ENCODE results near the gene MDM1. TPM values are rescaled to one million over a fixed set of nuclear protein-coding genes. Genes with fewer than 3 reads are reported as not detected.

MDM1 gene
- total and polyA plus RNA-seq, 4 donors = 2.0 to 12.9 (median 5.1) TPM

GRCh38 chr12:68264158-68264855, 67.9 kb downstream of the MDM1 start:
- H3K4me3 ChIP-seq (ENCODE audit: low read depth in 1 of 3, low read length in 3 of 3) = no peak overlapping the region
- H3K27ac ChIP-seq (ENCODE audit: low read depth in 1 of 2, low read length in 2 of 2) = no peak overlapping the region
- no peak overlapping the region for H3K9ac ChIP-seq (ENCODE audit: low read depth in 1 of 2, low read length in 2 of 2)
- no peaks in the 10 kb centered on the region for H3K36me3 ChIP-seq (ENCODE audit: control insufficient read depth in 4 of 4, insufficient read depth in 3 of 4, low read depth in 1 of 4, low read length in 3 of 4)
- no peak for TF ChIP-seq HNF4G (IDR thresholded peaks at IDR 0.05)
- no peak for TF ChIP-seq FOXA2 (IDR thresholded peaks at IDR 0.05)
- TF ChIP-seq FOXA1 (IDR thresholded peaks at IDR 0.05) = no peak
- no peak for TF ChIP-seq HNF4A (conservative IDR thresholded peaks at IDR 0.05)
- no peak for TF ChIP-seq ZBTB33 (IDR thresholded peaks at IDR 0.05)
- no peak for TF ChIP-seq ATF3 (IDR thresholded peaks at IDR 0.05)
- no peak for TF ChIP-seq RXRA (IDR thresholded peaks at IDR 0.05)
- TF ChIP-seq SP1 (IDR thresholded peaks at IDR 0.05) = no peak
- no peak for TF ChIP-seq GABPA (IDR thresholded peaks at IDR 0.05 in 1 of 2, conservative IDR thresholded peaks at IDR 0.05 in 1 of 2)
- no peak for TF ChIP-seq JUND (IDR thresholded peaks at IDR 0.05)
- TF ChIP-seq CTCF (IDR thresholded peaks at IDR 0.05; ENCODE audit: low read depth, low read length, missing input control) = no peak
- TF ChIP-seq YY1 (IDR thresholded peaks at IDR 0.05) = no peak
- TF ChIP-seq RAD21 (IDR thresholded peaks at IDR 0.05) = no peak
- TF ChIP-seq TAF1 (conservative IDR thresholded peaks at IDR 0.05) = no peak
- H3K9me3 ChIP-seq (ENCODE audit: control insufficient read depth in 4 of 4, low read length in 3 of 4) = no peaks in the 10 kb centered on the region
- no peak for DNase-seq (ENCODE audit: low spot score)
- no peaks in the 10 kb centered on the region for H3K27me3 ChIP-seq (ENCODE audit: control insufficient read depth in 4 of 4, insufficient read depth in 4 of 4, low read length in 3 of 4)
- 89% methylated on average over 7 of the region's 7 CpGs for WGBS
- no peaks in the 10 kb centered on the region for H3K4me1 ChIP-seq (ENCODE audit: control insufficient read depth in 4 of 4, insufficient read depth in 4 of 4, low read length in 3 of 4)

- DNase-seq (ENCODE audit: low spot score) = no peak
- H3K4me3 ChIP-seq (ENCODE audit: low read depth in 1 of 3, low read length in 3 of 3) = no peak overlapping the region
- no peaks in the 10 kb centered on the region for H3K9me3 ChIP-seq (ENCODE audit: control insufficient read depth in 4 of 4, low read length in 3 of 4)
- H3K27me3 ChIP-seq (ENCODE audit: control insufficient read depth in 4 of 4, insufficient read depth in 4 of 4, low read length in 3 of 4) = no peaks in the 10 kb centered on the region
- no peak overlapping the region for H3K9ac ChIP-seq (ENCODE audit: low read depth in 1 of 2, low read length in 2 of 2)
- H3K27ac ChIP-seq (ENCODE audit: low read depth in 1 of 2, low read length in 2 of 2) = no peak overlapping the region
- WGBS = 87% methylated on average over 1 of the region's 1 CpG
- no peaks in the 10 kb centered on the region for H3K4me1 ChIP-seq (ENCODE audit: control insufficient read depth in 4 of 4, insufficient read depth in 4 of 4, low read length in 3 of 4)
- H3K36me3 ChIP-seq (ENCODE audit: control insufficient read depth in 4 of 4, insufficient read depth in 3 of 4, low read depth in 1 of 4, low read length in 3 of 4) = no peaks in the 10 kb centered on the region
- TF ChIP-seq TAF1 (conservative IDR thresholded peaks at IDR 0.05) = no peak
- TF ChIP-seq FOXA2 (IDR thresholded peaks at IDR 0.05) = no peak
- TF ChIP-seq JUND (IDR thresholded peaks at IDR 0.05) = no peak
- no peak for TF ChIP-seq RXRA (IDR thresholded peaks at IDR 0.05)
- TF ChIP-seq YY1 (IDR thresholded peaks at IDR 0.05) = no peak
- no peak for TF ChIP-seq HNF4G (IDR thresholded peaks at IDR 0.05)
- no peak for TF ChIP-seq GABPA (IDR thresholded peaks at IDR 0.05 in 1 of 2, conservative IDR thresholded peaks at IDR 0.05 in 1 of 2)
- TF ChIP-seq HNF4A (conservative IDR thresholded peaks at IDR 0.05) = no peak
- TF ChIP-seq MAX (IDR thresholded peaks at IDR 0.05) = no peak
- no peak for TF ChIP-seq ATF3 (IDR thresholded peaks at IDR 0.05)
- TF ChIP-seq EGR1 (IDR thresholded peaks at IDR 0.05; ENCODE audit: low read depth in 2 of 2) = no peak
- no peak for TF ChIP-seq NR2F2 (IDR thresholded peaks at IDR 0.05)
Measured at GRCh38 chr12:68263366-68263765, 68.8 kb downstream of the MDM1 start.
